ENCODE measurements around the gene SH2D4B.

GRCh38 chr10:80493522-80494051 is 44.1 kb upstream of the SH2D4B start:
- TF ChIP-seq REST (IDR thresholded peaks at IDR 0.05; ENCODE audit: insufficient replicate concordance, low read depth) (no peak), CTCF (IDR thresholded peaks at IDR 0.05; ENCODE audit: insufficient read depth, low read length) (no peak)

Measured in HL-60 (cell line).